Adrenal gland (tissue), 5 donors: ENCODE measurements around the gene TSPEAR.

ENCODE experiments used
- CTCF ChIP-seq, 6 experiments: fragments of 450-650 bp in 4 of 6; fragments of 200-600 bp in 2 of 6; sonication (generic) in 1 of 6; IDR thresholded peaks; 1 replicate in 5 of 6; 2 replicates in 1 of 6; pipeline versions ENCODE4 v1.5.1 to v1.8.0; 2016 to 2021; ENCODE audit warnings: antibody characterized with exemption in 6 of 6, mild to moderate bottlenecking in 2 of 6, moderate library complexity in 1 of 6
- POLR2A ChIP-seq, 2 donors: fragments of 450-650 bp; IDR thresholded peaks; one replicate each; pipeline ENCODE4 v1.6.1; 2017; ENCODE audit warnings: antibody characterized with exemption in 2 of 2, mild to moderate bottlenecking in 2 of 2, moderate library complexity in 1 of 2
- donor health status: DM: no; HTN: no; CAD: no.

GRCh38 chr21:44518686-44519085, 192.7 kb downstream of the TSPEAR start:
- no peak for TF ChIP-seq CTCF (IDR thresholded peaks at IDR 0.05)
- TF ChIP-seq POLR2A (IDR thresholded peaks at IDR 0.05), result no peak
